Stimulated activated CD8-positive, alpha-beta memory T cell treated with anti-CD3 and anti-CD28 coated beads, Interleukin-12 subunit alpha, Interleukin-12 subunit beta, amount 100 ng/mL, for 24 hours (primary cell): Measurements from ENCODE around the gene KAZN.
"Not testable (repeated sequence)": the region's sequence is repeated elsewhere in the genome, so short reads cannot be mapped to it uniquely, and the experiment has no call there.

ENCODE experiments used
- DNase-seq: peaks from one replicate; pipeline ENCODE4 v3.0.0-alpha.2; 2020; ENCODE audit errors: extremely low read depth

The KAZN gene

GRCh38 chr1:14598498-14599182, at the start of gene KAZN:
TSS of gene KAZN (plus strand) at chr1:14598685.
- DNase-seq: no peak

GRCh38 chr1:14549897-14550620, 48.4 kb upstream of the KAZN start:
- no peak for DNase-seq

- no peak for DNase-seq
Observed at GRCh38 chr1:14551386-14551785, 47.1 kb upstream of the KAZN start.

GRCh38 chr1:14552246-14552965, 46.1 kb upstream of the KAZN start:
- no peak for DNase-seq

GRCh38 chr1:14553711-14554110, 44.8 kb upstream of the KAZN start:
- DNase-seq: no peak

GRCh38 chr1:14555091-14555490, 43.4 kb upstream of the KAZN start:
- no peak for DNase-seq

- no peak for DNase-seq
Observed at GRCh38 chr1:14561014-14561693, 37.3 kb upstream of the KAZN start.

GRCh38 chr1:14565090-14565489, 33.4 kb upstream of the KAZN start:
- no peak for DNase-seq

GRCh38 chr1:14567056-14567455, 31.4 kb upstream of the KAZN start:
- DNase-seq: no peak

GRCh38 chr1:14567903-14568302, 30.6 kb upstream of the KAZN start:
- DNase-seq: no peak

- DNase-seq: no peak
Observed at GRCh38 chr1:14568716-14569355, 29.6 kb upstream of the KAZN start.

- DNase-seq: no peak
Observed at GRCh38 chr1:14570514-14570913, 28.0 kb upstream of the KAZN start.

GRCh38 chr1:14571810-14572767, 26.4 kb upstream of the KAZN start:
- no peak for DNase-seq

GRCh38 chr1:14572861-14573260, 25.6 kb upstream of the KAZN start:
- no peak for DNase-seq

- no peak for DNase-seq
Observed at GRCh38 chr1:14576155-14576554, 22.3 kb upstream of the KAZN start.

GRCh38 chr1:14577261-14577660, 21.2 kb upstream of the KAZN start:
- no peak for DNase-seq

- no peak for DNase-seq
Observed at GRCh38 chr1:14578156-14578555, 20.3 kb upstream of the KAZN start.

GRCh38 chr1:14580295-14580694, 18.2 kb upstream of the KAZN start:
- not testable (repeated sequence) for DNase-seq

GRCh38 chr1:14580986-14581385, 17.5 kb upstream of the KAZN start:
- DNase-seq: no peak

GRCh38 chr1:14583788-14584187, 14.7 kb upstream of the KAZN start:
- DNase-seq: no peak

GRCh38 chr1:14585728-14586127, 12.8 kb upstream of the KAZN start:
- no peak for DNase-seq
